GM18907 (cell line): ENCODE data around the gene CTNND2.

ENCODE experiments used
- ATAC-seq: cut with Tn5 transposase; IDR thresholded peaks from one replicate; pipeline ENCODE4 v1.9.1; 2021; ENCODE audit warnings: mild to moderate bottlenecking, moderate library complexity; ENCODE audit not compliant: unreplicated experiment

Gene CTNND2

GRCh38 chr5:11607944-11608483 lies 296.2 kb downstream of the CTNND2 start:
- no peak for ATAC-seq

GRCh38 chr5:11602298-11602697 lies 301.9 kb downstream of the CTNND2 start:
- no peak for ATAC-seq

GRCh38 chr5:11599499-11599898 lies 304.7 kb downstream of the CTNND2 start:
- no peak for ATAC-seq

GRCh38 chr5:11596657-11597071 lies 307.6 kb downstream of the CTNND2 start:
- ATAC-seq: no peak

GRCh38 chr5:11596185-11596584 lies 308.1 kb downstream of the CTNND2 start:
- no peak for ATAC-seq

GRCh38 chr5:11595045-11595444 lies 309.2 kb downstream of the CTNND2 start:
- ATAC-seq: no peak

- no peak for ATAC-seq
These were observed 310.2 kb downstream of the CTNND2 start for GRCh38 chr5:11594021-11594420.

GRCh38 chr5:11590475-11590874 lies 313.8 kb downstream of the CTNND2 start:
- ATAC-seq: no peak

GRCh38 chr5:11588803-11589202 lies 315.4 kb downstream of the CTNND2 start:
- ATAC-seq: no peak

GRCh38 chr5:11584017-11584416 lies 320.2 kb downstream of the CTNND2 start:
- ATAC-seq: no peak

- no peak for ATAC-seq
These were observed 324.9 kb downstream of the CTNND2 start for GRCh38 chr5:11579351-11579750.

- ATAC-seq: no peak
These were observed 329.5 kb downstream of the CTNND2 start for GRCh38 chr5:11574787-11575186.

GRCh38 chr5:11573140-11573992 lies 330.9 kb downstream of the CTNND2 start:
- no peak for ATAC-seq

GRCh38 chr5:11564706-11565105 lies 339.5 kb downstream of the CTNND2 start:
- no peak for ATAC-seq

- ATAC-seq: no peak
These were observed 340.4 kb downstream of the CTNND2 start for GRCh38 chr5:11563822-11564221.

GRCh38 chr5:11560915-11561697 lies 343.1 kb downstream of the CTNND2 start:
- no peak for ATAC-seq

- ATAC-seq: no peak
These were observed 347.2 kb downstream of the CTNND2 start for GRCh38 chr5:11557063-11557462.

- no peak for ATAC-seq
These were observed 349.1 kb downstream of the CTNND2 start for GRCh38 chr5:11555171-11555570.

GRCh38 chr5:11547730-11548129 lies 356.5 kb downstream of the CTNND2 start:
- ATAC-seq: no peak

GRCh38 chr5:11547140-11547539 lies 357.1 kb downstream of the CTNND2 start:
- ATAC-seq: no peak

GRCh38 chr5:11540112-11540511 lies 364.1 kb downstream of the CTNND2 start:
- ATAC-seq: no peak
